Measurements from ENCODE around the gene NKAPL. TPM values are rescaled to one million over a fixed set of nuclear protein-coding genes. Genes with fewer than 3 reads are reported as not detected.

The NKAPL gene
- total RNA-seq, 4 donors from 2014 or later, result 3.1 to 6.6 (median 4.4) TPM

DNA sequence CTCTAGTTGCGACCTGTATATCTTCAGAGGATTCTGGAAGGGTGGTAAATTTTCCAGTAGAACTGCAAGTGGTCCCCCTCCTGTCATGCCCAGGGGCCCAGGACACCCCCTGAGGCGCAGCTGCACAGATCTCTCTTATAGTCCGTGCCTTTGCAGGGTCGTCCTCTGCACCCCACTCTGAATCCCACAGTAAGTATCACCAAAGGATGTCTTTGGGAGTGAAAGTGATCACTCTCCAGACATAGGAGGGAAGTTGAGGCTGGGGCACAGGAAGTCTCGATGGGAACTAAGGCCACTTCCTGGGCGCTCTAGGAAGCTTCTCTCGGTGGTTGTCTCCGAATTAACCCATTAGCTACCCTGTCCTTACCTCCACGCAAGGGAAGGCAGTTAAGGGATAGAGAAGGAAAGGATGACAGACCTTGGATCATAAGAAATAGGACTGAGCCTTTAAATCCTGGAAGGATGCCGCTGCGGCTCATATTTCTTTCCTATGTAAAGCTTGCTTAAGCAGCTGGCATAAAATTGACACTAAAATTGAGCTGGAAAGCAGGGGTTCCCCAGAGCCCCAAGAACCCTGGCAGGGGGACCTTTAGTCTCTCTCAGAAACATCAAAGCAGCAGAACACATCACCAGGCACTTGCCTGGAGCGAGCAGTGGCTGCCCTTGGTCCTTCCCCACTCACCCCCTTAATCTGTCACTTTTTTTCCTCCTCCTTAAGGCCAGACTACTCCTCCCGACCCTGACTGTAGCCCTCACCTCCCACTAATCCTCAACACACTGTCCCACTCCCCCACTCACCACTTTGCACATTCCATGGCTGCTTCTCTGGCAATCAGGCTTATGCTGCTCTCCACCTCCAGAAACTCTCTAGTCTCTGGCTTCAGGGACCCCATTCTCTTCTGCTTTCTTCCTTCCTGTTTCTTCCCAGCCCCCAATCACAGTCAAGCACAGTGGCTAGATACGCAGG, 6.8 kb upstream of the NKAPL start, which contains the start of gene ZKSCAN4:
Gene ZKSCAN4 (minus strand): TSS at position 261 of the 967 bp plus-strand sequence. CDS start 289 bp downstream, outside the sequence.
- Histone ChIP-seq H3K9me3 (no peaks in the 10 kb centered on the region), H3K4me1 (peaks cover 7 to 25% (median 13%) of the 10 kb centered on the region in 3 donors), H3K27ac (peak within 1 kb of the TSS; percentile 2 to 76 (median 60)), H3K27me3 (no peaks in the 10 kb centered on the region), H3K4me3 (peak within 1 kb of the TSS; percentile 46 to 63), H3K36me3 (peaks cover 0 to 19% of the 10 kb centered on the region in 2 donors)
- peak; percentile 96 for ATAC-seq
- WGBS, 2 donors (ENCODE audit: low coverage in 1 of 2), result 7 to 23% methylated on average over 5 to 9 of the region's 14 CpGs
- TF ChIP-seq, protein P1, sequence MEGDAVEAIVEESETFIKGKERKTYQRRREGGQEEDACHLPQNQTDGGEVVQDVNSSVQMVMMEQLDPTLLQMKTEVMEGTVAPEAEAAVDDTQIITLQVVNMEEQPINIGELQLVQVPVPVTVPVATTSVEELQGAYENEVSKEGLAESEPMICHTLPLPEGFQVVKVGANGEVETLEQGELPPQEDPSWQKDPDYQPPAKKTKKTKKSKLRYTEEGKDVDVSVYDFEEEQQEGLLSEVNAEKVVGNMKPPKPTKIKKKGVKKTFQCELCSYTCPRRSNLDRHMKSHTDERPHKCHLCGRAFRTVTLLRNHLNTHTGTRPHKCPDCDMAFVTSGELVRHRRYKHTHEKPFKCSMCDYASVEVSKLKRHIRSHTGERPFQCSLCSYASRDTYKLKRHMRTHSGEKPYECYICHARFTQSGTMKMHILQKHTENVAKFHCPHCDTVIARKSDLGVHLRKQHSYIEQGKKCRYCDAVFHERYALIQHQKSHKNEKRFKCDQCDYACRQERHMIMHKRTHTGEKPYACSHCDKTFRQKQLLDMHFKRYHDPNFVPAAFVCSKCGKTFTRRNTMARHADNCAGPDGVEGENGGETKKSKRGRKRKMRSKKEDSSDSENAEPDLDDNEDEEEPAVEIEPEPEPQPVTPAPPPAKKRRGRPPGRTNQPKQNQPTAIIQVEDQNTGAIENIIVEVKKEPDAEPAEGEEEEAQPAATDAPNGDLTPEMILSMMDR (IDR thresholded peaks at IDR 0.05), result no peak
- TF ChIP-seq POLR2AphosphoS5 (IDR thresholded peaks at IDR 0.05), result peak; percentile 14

DNA sequence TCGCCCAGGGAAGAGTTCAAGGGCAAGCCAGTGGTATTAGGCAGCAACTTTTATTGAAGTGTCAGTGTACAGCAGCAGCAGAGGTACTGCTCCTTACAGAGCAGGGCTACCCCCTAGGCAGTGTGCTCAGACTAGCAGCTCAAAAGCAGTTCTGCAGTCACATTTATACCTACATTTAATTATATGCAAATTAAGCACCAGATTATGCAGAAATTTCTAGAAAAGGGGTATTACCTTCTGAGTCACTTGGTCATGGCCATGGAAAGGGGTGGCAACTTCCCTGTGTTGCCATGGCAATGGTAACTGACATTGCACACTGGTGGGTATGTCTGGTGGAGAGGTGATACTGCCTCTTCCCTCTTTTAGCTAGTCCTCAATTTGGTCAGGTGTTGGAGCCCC, 5.0 kb upstream of the NKAPL start:
- Histone ChIP-seq H3K4me3 (no peak overlapping the region), H3K9me3 (no peaks in the 10 kb centered on the region), H3K36me3 (peaks cover 0 to under 1% of the 10 kb centered on the region in 2 donors), H3K27me3 (no peaks in the 10 kb centered on the region), H3K4me1 (peaks cover 7 to 32% (median 13%) of the 10 kb centered on the region in 3 donors), H3K27ac (no peak overlapping the region)
- no peak for ATAC-seq
- TF ChIP-seq EP300 (IDR thresholded peaks at IDR 0.05) (no peak), POLR2A (IDR thresholded peaks at IDR 0.05) (no peak), POLR2AphosphoS5 (IDR thresholded peaks at IDR 0.05) (no peak)
- TF ChIP-seq, protein P1 (IDR thresholded peaks at IDR 0.05), result no peak
- WGBS, 2 donors (ENCODE audit: low coverage in 1 of 2), result 73% methylated on average over 1 of the region's 1 CpG; no CpG with 5 or more reads in 1 of the 2 donors

DNA sequence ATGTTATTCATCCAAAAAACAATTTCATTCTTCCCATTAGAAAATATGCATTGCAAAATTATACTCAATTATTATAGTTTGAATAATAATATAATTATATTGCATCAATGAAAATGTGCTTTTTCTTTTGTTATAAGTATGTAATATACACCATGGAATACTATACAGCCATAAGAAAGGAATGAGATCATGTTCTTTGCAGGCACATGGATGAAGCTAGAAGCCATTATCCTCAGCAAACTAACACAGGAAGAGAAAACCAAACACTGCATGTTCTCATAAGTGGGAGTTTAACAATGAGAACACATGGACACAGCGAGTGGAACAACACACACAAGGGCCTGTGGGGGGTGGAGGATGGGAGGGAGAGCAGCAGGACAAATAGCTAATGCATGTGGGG, 2.1 kb upstream of the NKAPL start:
- peaks cover 0 to 23% (median 3%) of the 10 kb centered on the region in 3 donors for H3K9me3 ChIP-seq
- no peak overlapping the region for H3K4me3 ChIP-seq
- TF ChIP-seq POLR2A (IDR thresholded peaks at IDR 0.05) (no peak), EP300 (IDR thresholded peaks at IDR 0.05) (no peak), POLR2AphosphoS5 (IDR thresholded peaks at IDR 0.05) (no peak)
- TF ChIP-seq, protein P1 (IDR thresholded peaks at IDR 0.05), result no peak
- no peak overlapping the region for H3K27ac ChIP-seq
- peaks cover 0 to 22% (median 6%) of the 10 kb centered on the region in 3 donors for H3K4me1 ChIP-seq
- WGBS, 2 donors (ENCODE audit: low coverage in 1 of 2), result no CpG with 5 or more reads among the region's 1 CpG
- no peak for ATAC-seq
- no peaks in the 10 kb centered on the region for H3K36me3 ChIP-seq
- no peaks in the 10 kb centered on the region for H3K27me3 ChIP-seq

DNA sequence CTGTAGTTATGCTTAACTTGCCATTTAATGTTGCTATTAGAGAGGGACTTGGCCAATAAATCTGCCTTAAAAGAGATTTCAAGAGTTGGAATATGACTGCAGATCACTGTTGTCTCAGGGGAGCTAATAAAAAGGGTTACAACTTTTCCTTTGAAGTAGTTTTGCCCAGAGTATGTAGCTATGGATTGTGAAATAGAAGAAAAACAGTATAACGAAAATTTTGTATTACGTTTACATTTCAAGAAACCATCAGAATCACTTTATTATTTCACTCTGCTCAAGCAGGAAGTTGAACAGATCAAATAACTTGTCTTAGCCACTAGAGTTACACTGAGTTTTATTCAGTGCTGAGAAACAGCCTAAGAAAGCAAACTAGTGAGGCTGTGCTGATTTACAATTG, 4.8 kb downstream of the NKAPL start:
- no peaks in the 10 kb centered on the region for H3K27me3 ChIP-seq
- no peak overlapping the region for H3K4me3 ChIP-seq
- H3K27ac ChIP-seq, result no peak overlapping the region
- H3K36me3 ChIP-seq, result no peaks in the 10 kb centered on the region
- ATAC-seq, result no peak
- TF ChIP-seq, protein P1 (IDR thresholded peaks at IDR 0.05), result no peak
- TF ChIP-seq POLR2AphosphoS5 (IDR thresholded peaks at IDR 0.05) (no peak), POLR2A (IDR thresholded peaks at IDR 0.05) (no peak), EP300 (IDR thresholded peaks at IDR 0.05) (no peak)
- peaks cover 0 to 23% (median 3%) of the 10 kb centered on the region in 3 donors for H3K9me3 ChIP-seq
- 38 to 48% methylated on average over 2 of the region's 2 CpGs for WGBS, 2 donors (ENCODE audit: low coverage in 1 of 2)
- H3K4me1 ChIP-seq, result peaks cover 6 to 32% (median 7%) of the 10 kb centered on the region in 3 donors
